ENCODE data around the gene TUT1.

TUT1 gene

GRCh38 chr11:62540804-62541701 is 50.3 kb downstream of the TUT1 start:
- DNase-seq = no peak

GRCh38 chr11:62539238-62539925 is 51.9 kb downstream of the TUT1 start:
- peak; percentile 13 to 82 (median 79) for DNase-seq

GRCh38 chr11:62538470-62539237 is 52.7 kb downstream of the TUT1 start:
- peak; percentile 13 to 82 (median 79) for DNase-seq

- peak in 1 of 3 experiments; percentile 35 for DNase-seq
Measured at GRCh38 chr11:62536301-62536957, 54.9 kb downstream of the TUT1 start.

- DNase-seq = peak in 1 of 3 experiments; percentile 58
Measured at GRCh38 chr11:62535802-62536201, 55.5 kb downstream of the TUT1 start.

GRCh38 chr11:62534779-62535545 is 56.4 kb downstream of the TUT1 start:
- no peak for DNase-seq

- no peak for DNase-seq
Measured at GRCh38 chr11:62532096-62532495, 59.2 kb downstream of the TUT1 start.

All from NCI-H1417 (cell line).